B cell (primary cell): ENCODE data around the gene PSMD1. TPM values are rescaled to one million over a fixed set of nuclear protein-coding genes. Genes with fewer than 3 reads are reported as not detected.

Experiments used
- ATAC-seq: fragments of 200-7000 bp; cut with Tn5 transposase; one replicate; pipeline ENCODE4 v1.10.0; 2021; ENCODE audit warnings: low read depth, mild to moderate bottlenecking, moderate number of reproducible peaks, moderate library complexity
- CTCF ChIA-PET: fragments of 350-600 bp; sonication (Branson Sonifier 250); formaldehyde crosslinking; loops from one replicate; lab custom pipeline; 2021; ENCODE audit warnings: antibody characterized with exemption, inconsistent platforms; lab: Charles Lee
- POLR2A ChIA-PET: fragments of 350-600 bp; sonication (Branson Sonifier 250); formaldehyde crosslinking; loops from one replicate; lab custom pipeline; 2021; ENCODE audit warnings: antibody characterized with exemption; lab: Charles Lee
- DNase-seq: peaks from one replicate; pipeline ENCODE4 v3.0.0; 2013
- H2AFZ ChIP-seq: 2 replicates; pipeline ENCODE4 v1.6.1; 2012; ENCODE audit warnings: mild to moderate bottlenecking, low read depth, low read length; ENCODE audit not compliant: insufficient read depth, poor library complexity, severe bottlenecking
- H3K27ac ChIP-seq, 2 donors: 1 replicate in 1 of 2; 2 replicates in 1 of 2; pipeline ENCODE4 v1.5.1; 2012 to 2013; ENCODE audit warnings: low read length in 2 of 2, mild to moderate bottlenecking in 2 of 2, moderate library complexity in 1 of 2
- H3K27me3 ChIP-seq, 4 experiments: fragments of 200-600 bp in 1 of 4; sonication (generic) in 1 of 4; replicated peaks in 1 of 4; 1 replicate in 2 of 4; 2 replicates in 2 of 4; pipeline versions ENCODE4 v1.6.1 to v1.7.0; 2013 to 2016; ENCODE audit warnings: low read length in 3 of 4, mild to moderate bottlenecking in 2 of 4, mixed read lengths in 1 of 4, moderate library complexity in 1 of 4; ENCODE audit not compliant: insufficient read depth in 4 of 4, control insufficient read depth in 3 of 4; ENCODE audit errors: control extremely low read depth in 1 of 4
- H3K36me3 ChIP-seq, 2 experiments: replicated peaks in 1 of 2; 1 replicate in 1 of 2; 2 replicates in 1 of 2; pipeline versions ENCODE4 v1.6.1 to v1.7.1; 2013; ENCODE audit warnings: low read length in 1 of 2; ENCODE audit not compliant: insufficient read depth in 2 of 2, control insufficient read depth in 1 of 2; ENCODE audit errors: control extremely low read depth in 1 of 2, extremely low read depth in 1 of 2
- H3K4me1 ChIP-seq, 2 donors: fragments of 200-600 bp in 1 of 2; sonication (generic) in 1 of 2; 1 replicate in 1 of 2; 2 replicates in 1 of 2; pipeline versions ENCODE4 v1.5.1 to v1.6.1; 2013 to 2017; ENCODE audit warnings: low read length in 2 of 2; ENCODE audit not compliant: control insufficient read depth in 2 of 2, insufficient read depth in 2 of 2
- H3K4me2 ChIP-seq: replicated peaks from 2 replicates; pipeline ENCODE3; 2012; ENCODE audit warnings: mild to moderate bottlenecking, low read depth, low read length; ENCODE audit not compliant: poor library complexity, severe bottlenecking
- H3K4me3 ChIP-seq, 5 experiments: fragments of 200-600 bp in 1 of 5; sonication (generic) in 1 of 5; 1 replicate in 3 of 5; 2 replicates in 2 of 5; pipeline versions ENCODE4 v1.5.1 to v1.7.0; 2011 to 2016; ENCODE audit warnings: low read length in 4 of 5, mild to moderate bottlenecking in 4 of 5, low read depth in 2 of 5, control low read depth in 1 of 5, moderate library complexity in 1 of 5; ENCODE audit not compliant: insufficient read depth in 1 of 5; ENCODE audit errors: control extremely low read depth in 1 of 5, extremely low read depth in 1 of 5
- H3K79me2 ChIP-seq: fragments of 200-600 bp; sonication (generic); one replicate; pipeline ENCODE4 v1.6.0; 2016; ENCODE audit warnings: low read length; ENCODE audit not compliant: control insufficient read depth, insufficient read depth
- H3K9ac ChIP-seq: fragments of 200-600 bp; sonication (generic); 2 replicates; pipeline ENCODE4 v1.6.1; 2017; ENCODE audit warnings: mild to moderate bottlenecking, low read length, moderate library complexity
- H3K9me3 ChIP-seq, 3 donors: one replicate each; pipeline versions ENCODE4 v1.6.1 to v1.7.1; 2013; ENCODE audit warnings: low read length in 2 of 3; ENCODE audit not compliant: control insufficient read depth in 2 of 3, insufficient read depth in 1 of 3; ENCODE audit errors: control extremely low read depth in 1 of 3
- H4K20me1 ChIP-seq: 2 replicates; pipeline ENCODE4 v1.6.0; 2012; ENCODE audit warnings: mild to moderate bottlenecking, low read length; ENCODE audit not compliant: insufficient read depth, control insufficient read depth, poor library complexity, severe bottlenecking
- H3K27ac Mint-ChIP-seq: one replicate; pipeline ENCODE4 v1.8.0; 2021; ENCODE audit warnings: mixed read lengths
- H3K27me3 Mint-ChIP-seq: one replicate; pipeline ENCODE4 v1.8.0; 2021; ENCODE audit warnings: mixed read lengths
- H3K4me1 Mint-ChIP-seq: one replicate; pipeline ENCODE4 v1.8.0; 2021; ENCODE audit warnings: mixed read lengths
- H3K4me3 Mint-ChIP-seq: one replicate; pipeline ENCODE4 v1.8.0; 2021; ENCODE audit warnings: mixed read lengths
- H3K9me3 Mint-ChIP-seq: one replicate; pipeline ENCODE4 v1.8.0; 2022; ENCODE audit warnings: mixed read lengths; ENCODE audit not compliant: insufficient read depth
- CTCF ChIP-seq: fragments of 200-600 bp; IDR thresholded peaks from one replicate; pipeline ENCODE4 v1.8.0; 2022; ENCODE audit warnings: antibody characterized with exemption, mild to moderate bottlenecking
- EZH2 ChIP-seq: IDR thresholded peaks from 2 replicates; pipeline ENCODE4 v1.6.1; 2012; ENCODE audit warnings: borderline replicate concordance, low read depth, mild to moderate bottlenecking, moderate library complexity, low read length; ENCODE audit not compliant: insufficient read depth, poor library complexity, severe bottlenecking
- WGBS: methylation state at CpG from one replicate; pipeline ENCODE4 v1.1.5; 2013; ENCODE audit warnings: missing lambda C conversion rate; ENCODE audit not compliant: insufficient coverage; 5-methylcytosine and 5-hydroxymethylcytosine counted together
- intact Hi-C: fragments of 100-400 bp; cut with micrococcal nuclease; formaldehyde crosslinking; loops from one replicate; pipeline ENCODE4 v1.10.0; 2022
- polyA plus RNA-seq: library from polyadenylated mRNA; depleted of rRNA; stranded (reverse); fragments of >200 nt; gene quantifications from 2 replicates; pipeline ENCODE4 v1.2.3, GENCODE V29; 2012
- total RNA-seq, 2 donors: library from RNA; stranded (reverse); fragments of 120-200 nt in 1 of 2; gene quantifications; 1 replicate in 1 of 2; 2 replicates in 1 of 2; pipeline versions ENCODE4 v1.2.3 to v1.2.4, GENCODE V29; 2013 to 2022

The PSMD1 gene
- total and polyA plus RNA-seq, 2 donors (not counting 1 experiment from before 2014, with no cell fraction given): 21.5 to 48.2 TPM

GRCh38 chr2:231104115-231104713 lies 47.5 kb downstream of the PSMD1 start:
- H3K9me3 Mint-ChIP-seq: peaks cover 4% of the 10 kb centered on the region
- no peak overlapping the region for H2AFZ ChIP-seq
- no peaks in the 10 kb centered on the region for H3K4me1 ChIP-seq
- H3K9me3 ChIP-seq: peaks cover 0 to 14% (median 13%) of the 10 kb centered on the region in 3 donors
- CTCF ChIA-PET: interaction anchor here (0.7 to 4.8 kb wide), 25 partner anchors 9 to 353 kb away, joined by 3 to 86 read pairs (median 5); partner anchors contain the start of gene HTR2B
- no peak overlapping the region for H3K4me2 ChIP-seq
- POLR2A ChIA-PET: no interaction called here
- H3K36me3 ChIP-seq: peaks cover 7 to 22% of the 10 kb centered on the region in 2 experiments
- no peak overlapping the region for H3K4me3 ChIP-seq
- H3K27me3 Mint-ChIP-seq: no peaks in the 10 kb centered on the region
- H3K27ac ChIP-seq: no peak overlapping the region
- H3K27me3 ChIP-seq: no peaks in the 10 kb centered on the region
- no peak overlapping the region for H3K27ac Mint-ChIP-seq
- peak; percentile 69 for ATAC-seq
- no peak overlapping the region for H3K9ac ChIP-seq
- H4K20me1 ChIP-seq: no peaks in the 10 kb centered on the region
- peak; percentile 87 for TF ChIP-seq CTCF
- TF ChIP-seq EZH2: no peak
- no CpG with 5 or more reads among the region's 3 CpGs for WGBS
- H3K4me3 Mint-ChIP-seq: no peak overlapping the region
- peak; percentile 73 for DNase-seq
- no peaks in the 10 kb centered on the region for H3K4me1 Mint-ChIP-seq
- no peaks in the 10 kb centered on the region for H3K79me2 ChIP-seq
- intact Hi-C loops: loop anchor here (1.0 to 10.0 kb wide), 5 partner anchors 123 to 451 kb away; no protein-coding TSS in a partner anchor

GRCh38 chr2:231110551-231110950 lies 53.9 kb downstream of the PSMD1 start:
- WGBS: 100% methylated on average over 1 of the region's 1 CpG
- POLR2A ChIA-PET: no interaction called here

More at GRCh38 chr2:231110551-231110950, 53.9 kb downstream of the PSMD1 start:
- no peak overlapping the region for H3K27ac ChIP-seq
- H3K36me3 ChIP-seq: peaks cover 10 to 14% of the 10 kb centered on the region in 2 experiments
- H2AFZ ChIP-seq: no peak overlapping the region
- DNase-seq (no peak), ATAC-seq (no peak)
- no peaks in the 10 kb centered on the region for H3K9me3 ChIP-seq
- no peaks in the 10 kb centered on the region for H3K4me1 ChIP-seq
- Mint-ChIP-seq H3K9me3 (no peaks in the 10 kb centered on the region), H3K4me3 (no peak overlapping the region), H3K27me3 (no peaks in the 10 kb centered on the region), H3K4me1 (no peaks in the 10 kb centered on the region), H3K27ac (no peak overlapping the region)
- intact Hi-C loops: no loop called here
- H3K4me2 ChIP-seq: no peak overlapping the region
- no peak overlapping the region for H3K4me3 ChIP-seq
- H4K20me1 ChIP-seq: no peaks in the 10 kb centered on the region
- no peaks in the 10 kb centered on the region for H3K27me3 ChIP-seq
- H3K79me2 ChIP-seq: no peaks in the 10 kb centered on the region
- no peak overlapping the region for H3K9ac ChIP-seq
- CTCF ChIA-PET: interaction anchor here (2.7 kb wide), 1 partner anchor 302 kb away, joined by 10 read pairs; no protein-coding TSS in a partner anchor
- TF ChIP-seq EZH2 (no peak), CTCF (no peak)
